Pons (tissue), 1 donor: ENCODE results near the gene RASGRP2.

Source experiments
- DNase-seq: peaks from one replicate; pipeline ENCODE4 v3.0.0-alpha.2; 2016; ENCODE audit warnings: low spot score

Gene RASGRP2

DNA sequence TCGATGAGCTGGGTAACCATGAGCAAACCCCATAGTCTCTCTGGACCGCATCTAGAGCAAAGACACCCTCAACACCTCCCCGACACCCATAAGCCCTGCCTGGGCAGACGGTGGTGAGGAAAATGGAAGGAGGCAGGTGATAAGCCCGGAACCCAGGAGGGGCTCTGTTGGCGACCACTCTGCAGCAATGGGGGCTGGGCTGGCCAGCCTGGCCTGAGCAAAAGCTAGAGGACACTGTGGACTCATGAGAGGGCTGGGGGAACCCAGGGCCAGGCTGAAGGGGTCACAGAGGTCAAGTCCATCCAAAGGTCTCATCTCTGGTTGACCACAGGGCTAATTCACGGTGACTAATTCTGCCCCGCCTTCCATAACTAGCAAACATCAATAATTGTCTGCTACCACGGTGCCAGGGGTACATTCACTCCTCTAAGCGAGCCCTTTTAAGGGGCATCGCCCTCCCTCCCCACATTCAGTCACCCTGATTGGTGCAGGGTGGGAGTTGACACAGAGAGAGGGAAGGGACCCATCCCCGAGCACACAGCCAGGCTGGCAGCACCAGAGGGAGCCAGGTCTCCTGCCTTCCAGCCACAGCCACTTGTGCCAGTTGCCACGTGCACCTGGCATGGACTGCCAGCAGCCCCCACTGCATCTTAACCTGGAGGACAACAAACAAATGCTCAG, 11.9 kb upstream of the RASGRP2 start:
- DNase-seq = no peak

DNA sequence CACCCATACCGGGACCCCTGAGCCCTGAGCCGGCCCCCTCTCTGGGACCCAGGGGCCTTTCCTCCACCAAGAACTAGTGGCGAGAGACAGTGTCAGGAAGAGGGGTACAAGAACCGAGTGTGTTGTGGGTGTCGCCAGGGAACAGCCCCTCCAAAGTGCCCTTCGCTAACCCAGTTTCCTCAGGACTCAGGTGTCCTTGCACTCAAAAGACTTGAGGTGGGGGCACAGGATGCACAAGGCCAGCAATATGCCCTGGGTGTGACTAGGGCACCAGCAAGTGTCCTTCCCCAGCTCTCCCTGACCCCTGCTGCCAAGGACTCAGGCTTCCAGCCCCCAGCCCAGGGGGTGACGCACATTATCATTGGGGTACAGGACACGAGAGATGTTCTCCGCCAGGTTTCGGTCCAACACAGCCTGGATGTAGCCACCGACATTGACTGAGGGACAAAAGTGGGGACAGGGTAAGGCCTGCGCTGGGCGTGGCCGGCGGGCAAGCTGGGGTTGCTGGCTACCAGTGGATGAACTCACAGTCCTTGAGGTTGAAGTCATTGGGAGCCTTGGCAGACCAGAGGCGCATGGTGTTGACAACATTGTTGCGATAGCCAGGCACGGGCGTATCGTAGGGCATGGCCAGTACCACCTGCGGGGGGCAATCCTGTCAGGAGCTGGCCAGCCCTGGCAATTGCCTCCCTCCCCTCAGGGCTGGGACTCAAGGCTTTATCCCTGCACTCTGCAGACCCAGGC, 11.1 kb upstream of the RASGRP2 start:
- no peak for DNase-seq

DNA sequence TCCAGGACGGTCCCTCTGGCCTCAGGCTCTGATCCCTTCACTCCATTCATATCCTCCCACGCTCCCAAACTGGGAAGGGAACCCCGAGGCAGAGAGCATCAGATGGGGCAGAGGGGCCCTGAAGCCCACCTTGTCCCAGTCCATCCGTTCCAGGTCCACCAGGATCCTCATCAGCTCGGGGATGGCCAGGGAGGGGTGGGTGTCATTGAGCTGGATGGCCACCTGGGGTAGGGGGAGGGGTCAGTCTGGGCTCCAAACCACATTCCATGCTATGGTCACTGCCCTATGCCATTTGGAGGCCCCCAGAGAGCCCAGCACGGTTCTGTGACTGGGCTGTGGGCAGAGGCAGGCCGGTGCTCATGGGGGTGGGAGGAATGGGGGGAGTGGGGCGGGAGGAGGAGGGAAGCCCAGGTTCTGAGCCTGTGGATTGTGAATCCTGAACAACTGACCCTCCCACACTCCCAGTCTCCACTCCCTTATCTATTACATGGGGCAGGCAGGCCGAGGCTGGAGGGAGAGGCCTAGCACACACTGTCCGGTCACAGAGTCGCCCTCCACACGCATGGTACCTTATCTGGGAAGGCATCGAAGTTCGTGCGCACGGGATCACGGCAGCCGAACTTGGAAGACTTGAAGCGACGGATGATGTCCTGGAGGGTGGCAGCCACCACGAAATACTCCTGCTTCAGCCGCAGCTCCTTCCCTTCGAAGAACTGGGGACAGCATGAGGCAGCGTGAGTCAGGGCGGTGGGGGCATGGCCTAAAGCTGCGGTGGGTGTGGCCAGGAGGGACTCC, 10.4 kb upstream of the RASGRP2 start:
- no peak for DNase-seq

DNA sequence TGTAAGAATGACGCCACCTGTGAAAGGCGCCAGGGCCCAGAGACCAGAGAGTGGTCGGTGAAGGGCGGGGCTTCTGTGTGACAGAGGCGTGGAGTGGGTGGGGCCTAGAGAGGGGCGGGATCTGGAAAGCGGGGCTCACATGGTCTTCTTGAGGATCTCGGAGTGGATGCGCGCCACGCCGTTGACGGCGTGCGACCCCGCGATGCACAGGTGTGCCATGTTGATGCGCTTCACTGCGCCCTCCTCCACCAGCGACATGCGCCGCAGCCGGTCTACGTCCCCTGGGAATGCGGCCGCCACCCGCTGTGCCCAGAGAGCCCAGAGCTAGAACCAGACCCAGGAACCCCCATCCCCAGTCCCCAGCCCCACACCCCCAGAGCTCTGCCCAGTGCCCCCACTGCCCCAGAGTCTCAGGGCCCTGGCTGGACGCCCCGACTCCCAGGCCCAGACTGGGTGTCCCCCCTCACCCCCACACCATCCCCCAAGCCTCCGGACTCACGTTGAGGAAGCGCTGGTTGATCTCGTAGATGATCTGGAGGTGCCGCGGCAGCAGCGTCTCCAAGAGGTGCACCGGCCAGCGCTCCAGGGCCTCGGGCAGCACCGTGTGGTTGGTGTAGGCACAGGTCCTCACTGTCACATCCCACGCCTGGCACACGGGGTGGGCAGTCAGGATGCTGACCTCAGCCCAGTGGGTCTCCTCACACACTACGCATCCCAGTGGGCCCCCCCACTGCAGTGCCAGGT, 9.6 kb upstream of the RASGRP2 start:
- no peak for DNase-seq

DNA sequence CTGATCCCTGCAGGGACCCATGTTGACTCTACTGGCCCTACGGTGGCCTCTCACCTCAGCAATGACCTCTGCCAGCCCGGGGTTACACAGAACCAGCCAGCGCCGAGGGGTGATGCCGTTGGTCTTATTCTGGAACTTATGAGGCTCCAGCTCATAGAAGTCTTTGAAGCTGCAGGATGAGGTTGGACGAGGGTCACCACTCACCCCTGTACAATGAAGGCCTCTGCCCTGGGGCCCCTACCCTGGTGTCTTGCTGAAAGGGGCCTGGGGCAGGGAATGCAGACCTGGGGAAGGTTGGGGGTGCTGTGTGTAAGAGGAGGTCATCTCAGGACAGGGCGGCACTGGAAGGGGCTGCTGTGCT, 9.1 kb upstream of the RASGRP2 start:
- DNase-seq = no peak

DNA sequence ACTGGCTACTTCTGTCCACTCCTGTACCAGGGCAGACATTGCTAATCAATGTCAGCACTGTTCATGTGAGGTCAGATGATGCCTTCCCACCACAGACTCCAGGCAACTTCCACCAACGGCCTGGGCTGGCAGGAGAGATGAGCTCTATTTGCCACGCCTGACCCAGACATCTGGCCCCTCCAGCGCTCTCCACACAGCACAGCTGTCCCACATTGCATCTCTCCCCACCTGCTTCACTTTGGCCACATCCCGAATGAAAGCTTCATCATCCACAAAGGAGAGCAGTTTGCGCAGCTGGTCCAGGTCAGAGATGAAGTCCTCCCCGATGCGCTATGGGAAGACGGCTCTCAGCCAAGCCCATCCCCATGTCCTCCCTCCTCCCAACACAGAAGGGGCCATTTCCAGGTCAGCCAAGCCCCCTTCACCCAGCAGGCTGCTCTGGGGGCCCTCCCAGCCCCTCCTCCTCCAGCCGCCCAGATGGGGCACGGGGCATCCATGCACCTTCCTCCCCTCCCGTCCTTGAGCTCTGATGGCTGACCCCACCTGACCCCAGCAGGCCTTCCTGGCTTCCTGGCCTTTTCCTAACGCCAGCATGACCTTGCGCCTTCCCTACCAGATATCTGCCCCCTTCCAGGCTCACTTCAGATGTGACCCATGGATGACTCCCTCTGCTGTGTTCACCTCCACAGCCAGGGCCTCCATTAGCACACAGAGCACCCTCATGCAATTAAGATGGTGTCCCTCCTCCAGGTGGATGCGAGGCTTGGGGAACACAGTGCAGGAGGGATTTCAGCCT, 8.4 kb upstream of the RASGRP2 start:
- no peak for DNase-seq

DNA sequence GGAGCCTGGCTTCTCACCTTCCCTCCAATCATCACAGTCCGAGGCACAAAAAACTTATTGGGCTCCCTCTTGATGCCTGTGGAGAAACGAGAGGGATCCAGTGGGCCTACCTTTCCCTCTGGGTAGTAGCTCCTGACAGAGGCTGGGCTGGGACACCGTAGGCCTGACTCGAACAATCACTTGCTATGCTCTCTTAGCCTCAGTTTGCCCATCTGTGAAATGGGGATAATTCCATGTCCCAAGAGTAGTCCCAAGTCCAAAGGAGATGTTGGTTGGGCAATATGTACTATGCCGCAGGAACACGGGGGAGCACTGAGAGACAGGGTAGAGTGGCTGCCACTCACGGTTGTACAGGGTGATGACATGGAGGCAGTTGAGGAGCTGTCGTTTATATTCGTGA, 7.6 kb upstream of the RASGRP2 start:
- DNase-seq = no peak

DNA sequence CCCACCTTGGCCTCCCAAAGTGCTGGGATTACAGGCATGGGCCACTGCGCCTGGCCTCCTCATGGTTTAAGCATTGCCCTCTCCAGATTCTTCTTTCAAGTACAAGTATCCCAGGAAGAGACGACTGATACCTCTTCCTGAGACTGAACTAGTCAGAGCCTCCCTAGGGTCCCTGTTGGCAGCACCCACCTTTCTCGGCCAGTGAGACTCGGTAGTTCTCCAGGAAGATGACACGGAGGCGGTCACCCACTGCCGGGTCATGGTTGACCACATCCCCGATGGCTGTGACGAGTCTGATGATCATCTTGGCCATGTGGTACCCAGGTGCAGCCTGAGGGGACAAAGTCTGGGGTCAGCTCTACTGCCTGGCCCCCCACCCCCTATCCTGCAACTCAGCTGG, 7.2 kb upstream of the RASGRP2 start:
- no peak for DNase-seq

DNA sequence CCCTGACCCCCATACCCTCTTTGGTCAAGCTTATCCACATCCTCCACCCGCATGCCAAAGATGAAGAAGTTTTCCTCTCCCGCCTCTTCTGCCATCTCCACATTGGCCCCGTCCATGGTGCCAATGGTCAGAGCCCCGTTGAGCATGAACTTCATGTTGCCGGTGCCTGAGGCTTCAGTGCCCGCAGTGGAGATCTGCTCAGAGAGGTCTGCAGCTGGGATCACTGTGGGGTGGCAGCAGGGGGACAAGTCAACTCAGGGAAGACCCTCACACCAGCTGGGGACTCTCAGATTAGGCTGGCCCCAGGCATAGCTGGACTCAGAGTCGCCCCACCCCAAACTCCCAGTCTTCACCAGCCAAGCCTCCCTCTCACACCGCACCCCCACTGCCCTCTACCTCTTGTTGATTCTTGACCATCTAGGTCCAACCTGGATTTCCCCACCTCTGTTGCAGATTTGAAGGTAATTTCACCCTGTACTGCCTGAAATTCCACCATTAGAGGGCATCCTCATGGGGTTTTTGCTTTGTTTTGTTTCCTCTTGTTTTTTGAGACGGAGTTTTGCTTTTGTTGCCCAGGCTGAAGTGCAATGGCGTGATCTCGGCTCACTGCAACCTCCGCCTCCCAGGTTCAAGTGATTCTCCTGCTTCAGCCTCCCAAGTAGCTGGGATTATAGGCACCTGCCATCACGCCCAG, 6.6 kb upstream of the RASGRP2 start:
- no peak for DNase-seq

DNA sequence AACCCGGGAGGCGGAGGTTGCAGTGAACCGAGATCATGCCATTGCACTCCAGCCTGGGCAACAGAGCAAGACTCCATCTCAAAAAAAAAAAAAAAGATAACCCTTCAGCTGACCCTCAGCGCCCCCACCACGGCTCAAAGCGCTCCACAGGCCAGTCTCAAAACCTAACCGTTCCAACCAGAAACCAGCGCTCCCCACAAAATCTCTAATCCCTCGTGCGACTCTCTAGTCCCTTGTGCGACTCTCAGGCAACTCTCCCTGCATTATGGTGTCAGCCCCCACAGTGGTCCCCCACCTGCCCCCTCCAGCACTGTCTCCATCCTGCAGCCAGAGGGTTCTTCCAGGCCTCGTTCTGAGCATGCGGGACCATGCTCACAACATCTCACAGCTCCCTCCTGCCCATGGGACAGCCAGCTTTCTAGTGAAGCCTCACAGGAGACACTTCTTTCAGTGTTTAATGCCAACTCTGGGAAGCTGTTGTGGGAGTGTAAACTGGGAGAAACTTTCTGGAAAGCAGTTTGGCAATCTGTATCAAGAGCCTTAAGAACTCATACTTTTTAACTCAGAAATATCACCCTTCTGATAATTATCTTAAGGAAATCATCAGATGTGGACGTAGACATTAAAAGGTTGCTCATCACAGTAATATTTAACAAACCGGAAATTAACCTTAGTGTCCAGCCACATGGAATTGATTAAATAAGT, 4.2 kb upstream of the RASGRP2 start:
- no peak for DNase-seq

DNA sequence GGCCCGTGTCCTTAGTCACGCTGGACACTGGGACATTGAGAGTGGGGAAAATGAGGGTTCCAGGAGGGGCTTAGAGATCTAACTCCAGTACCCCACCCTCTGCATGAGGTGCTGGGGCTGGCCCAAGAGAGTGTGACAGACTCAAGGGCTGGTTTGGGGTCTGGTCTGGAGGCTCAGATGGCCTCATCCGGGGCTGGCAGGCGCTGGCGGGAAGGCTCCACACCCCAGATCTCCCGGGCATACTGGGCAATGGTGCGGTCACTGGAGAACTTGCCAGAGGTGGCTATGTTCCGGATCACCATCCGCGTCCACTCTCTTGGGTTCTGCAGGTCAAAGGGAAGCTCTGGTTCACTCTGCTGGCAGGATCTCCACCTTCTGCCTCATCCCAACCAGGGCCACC, 2.5 kb upstream of the RASGRP2 start:
- DNase-seq = no peak

DNA sequence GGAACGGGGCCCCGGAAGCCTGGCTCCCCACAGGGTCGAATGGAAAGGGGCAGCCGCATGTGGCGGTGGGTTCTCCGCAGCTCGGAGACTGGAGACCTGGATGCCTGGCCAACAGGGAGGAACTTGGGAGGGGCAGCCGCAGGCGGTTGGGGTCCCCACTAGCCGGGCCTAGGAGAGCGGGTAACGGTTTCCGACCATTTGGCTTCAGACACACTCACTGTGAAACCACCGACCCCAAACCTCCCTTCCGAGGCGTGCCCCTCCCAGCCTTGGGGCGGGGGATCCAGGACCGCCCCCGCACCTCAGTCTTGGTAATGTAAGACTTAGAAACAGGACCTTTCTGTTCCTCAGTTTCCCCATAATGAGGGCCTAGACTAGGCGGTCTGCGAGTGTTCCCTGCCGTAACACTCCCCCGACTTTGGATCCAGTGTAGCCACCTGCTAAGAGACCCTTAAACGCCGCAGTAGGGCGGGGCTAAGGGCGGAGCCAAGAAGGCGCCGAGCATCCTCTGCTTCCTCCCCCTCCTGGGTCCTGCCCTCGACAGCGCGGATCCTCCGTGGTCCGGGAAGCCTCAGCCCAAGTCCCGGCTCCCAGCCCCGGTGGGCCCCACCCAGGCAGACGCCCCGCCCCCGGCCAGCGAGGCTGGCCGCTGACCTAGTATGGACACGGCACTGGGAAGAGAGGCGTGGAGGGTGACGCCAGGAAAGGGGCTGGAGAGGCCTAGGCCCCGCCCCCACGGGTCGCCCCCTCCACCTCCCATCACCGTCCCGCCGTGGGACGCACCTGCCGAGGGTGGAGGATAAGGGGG, 1.8 kb upstream of the RASGRP2 start:
- DNase-seq = peak; percentile 33

DNA sequence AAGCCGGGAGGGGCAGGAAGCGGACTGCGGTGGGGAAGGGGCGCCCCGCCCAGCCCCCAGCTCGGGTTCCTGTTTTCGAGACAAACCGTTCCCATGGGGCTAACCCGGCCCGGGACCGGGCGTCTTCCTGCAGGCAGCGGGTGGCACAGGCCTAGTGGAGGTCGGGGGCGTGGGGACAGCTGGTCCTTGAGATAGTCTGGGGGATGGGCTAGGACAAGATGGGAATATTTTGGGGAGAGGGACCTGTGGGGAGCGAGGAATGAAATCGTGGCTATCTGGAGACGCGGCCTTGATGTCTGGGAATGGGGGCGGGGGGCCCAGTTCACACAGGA, 1.2 kb upstream of the RASGRP2 start:
- DNase-seq = no peak

DNA sequence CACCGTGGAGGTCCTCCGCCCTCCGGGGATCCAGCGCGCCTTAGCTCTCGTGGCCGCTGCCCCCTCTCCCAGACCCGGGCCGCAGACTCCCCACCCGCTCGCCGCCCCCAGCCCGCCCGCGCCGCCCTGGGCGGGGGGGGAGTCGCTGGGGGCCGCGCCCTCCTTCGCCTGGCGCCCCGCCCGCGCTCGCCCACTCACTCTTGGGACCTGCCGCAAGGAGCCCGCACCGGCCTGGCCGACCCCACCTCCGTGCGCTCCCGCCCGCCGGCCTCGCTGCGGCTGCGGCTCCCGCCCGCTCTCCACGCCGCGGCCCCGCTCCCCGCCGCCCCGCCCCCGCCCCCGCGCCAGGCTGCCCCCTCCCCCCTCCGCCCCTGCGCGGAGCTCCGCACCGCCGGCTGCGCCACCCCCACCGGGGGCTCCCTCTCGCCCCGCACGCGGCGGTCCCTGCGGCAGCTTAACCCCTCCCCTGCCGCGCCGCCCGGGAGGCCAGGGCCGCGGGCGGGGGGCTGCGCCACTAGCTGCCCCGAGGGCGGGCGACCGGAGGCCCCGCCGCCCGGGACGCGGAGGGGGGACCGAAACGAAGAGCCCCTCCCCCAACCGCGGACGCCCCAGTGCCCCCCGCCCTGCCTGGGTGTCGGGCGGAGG, 724 bp upstream of the RASGRP2 start:
- no peak for DNase-seq

DNA sequence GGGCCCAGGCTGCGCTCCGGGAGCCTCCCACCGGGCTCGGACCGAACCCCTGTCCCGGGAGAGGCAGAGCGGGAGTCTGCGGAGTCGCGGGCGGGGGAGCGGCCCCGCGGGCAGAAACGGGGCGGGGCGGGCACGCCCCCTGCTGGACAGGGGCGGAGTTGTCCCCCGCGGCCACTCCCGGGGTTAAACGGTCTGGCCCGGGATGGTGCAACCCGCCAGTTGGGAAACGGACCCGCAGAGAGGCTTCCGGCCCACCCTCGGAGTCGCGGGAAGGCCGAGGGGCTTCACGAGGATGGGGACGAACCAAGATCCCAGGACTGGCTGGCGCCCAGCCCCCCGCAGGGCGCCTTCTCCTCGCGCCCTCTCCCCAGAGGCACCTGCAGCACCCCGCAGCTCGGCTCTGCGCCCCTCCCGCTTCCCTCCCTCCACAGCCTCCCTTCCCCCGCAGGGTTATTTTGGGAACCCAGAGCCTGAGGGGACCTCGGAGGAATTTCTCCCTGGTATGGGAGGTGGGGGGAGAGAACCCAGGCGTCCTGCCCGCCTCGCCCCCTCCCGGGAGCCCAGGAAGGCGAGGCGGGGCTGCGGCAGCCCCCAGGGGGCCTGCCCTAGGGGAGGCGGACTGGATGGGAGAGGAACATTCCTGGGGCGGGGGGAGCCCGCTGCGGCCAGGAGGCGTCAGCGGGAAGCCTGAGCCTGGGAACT, 902 bp downstream of the RASGRP2 start:
- no peak for DNase-seq

DNA sequence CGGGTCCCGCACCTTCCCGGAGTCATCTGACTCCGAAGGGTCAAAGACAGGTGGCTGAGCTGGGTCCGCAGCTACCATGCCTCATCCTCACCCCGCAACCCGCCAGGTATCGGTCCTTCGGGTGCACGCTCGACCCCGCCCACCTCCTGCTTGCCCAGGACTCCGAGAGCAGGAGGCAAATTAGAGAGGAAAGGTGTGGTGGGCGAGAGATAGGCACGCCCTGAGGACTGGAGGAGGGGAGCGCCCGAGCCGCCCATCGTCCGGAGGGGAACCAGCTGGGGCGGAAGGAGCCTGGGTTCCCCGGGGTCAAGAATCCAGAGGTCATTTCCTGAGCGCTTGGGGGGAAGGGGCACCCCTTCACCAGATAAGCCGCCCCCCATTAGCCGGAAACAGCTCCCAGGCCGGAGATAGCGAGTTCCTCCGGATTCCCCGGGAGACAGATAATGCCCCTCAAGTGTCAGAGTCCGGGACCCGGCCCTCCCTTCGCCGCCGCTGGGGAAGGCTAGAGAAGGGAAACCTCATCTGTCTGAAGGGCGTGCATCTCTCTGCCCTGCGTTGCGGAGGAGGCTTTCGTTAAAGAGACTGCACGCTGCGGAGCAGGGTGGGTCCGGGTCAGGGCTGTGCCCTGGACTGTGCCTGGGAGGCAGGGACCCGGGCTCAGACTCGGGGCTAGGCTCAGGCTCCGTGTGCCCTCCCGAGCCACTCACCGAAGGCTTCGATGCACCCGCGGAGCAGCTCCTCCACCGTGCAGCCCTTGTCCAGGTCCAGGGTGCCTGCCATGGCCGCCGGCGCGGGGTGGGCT, 1.7 kb downstream of the RASGRP2 start:
- no peak for DNase-seq

DNA sequence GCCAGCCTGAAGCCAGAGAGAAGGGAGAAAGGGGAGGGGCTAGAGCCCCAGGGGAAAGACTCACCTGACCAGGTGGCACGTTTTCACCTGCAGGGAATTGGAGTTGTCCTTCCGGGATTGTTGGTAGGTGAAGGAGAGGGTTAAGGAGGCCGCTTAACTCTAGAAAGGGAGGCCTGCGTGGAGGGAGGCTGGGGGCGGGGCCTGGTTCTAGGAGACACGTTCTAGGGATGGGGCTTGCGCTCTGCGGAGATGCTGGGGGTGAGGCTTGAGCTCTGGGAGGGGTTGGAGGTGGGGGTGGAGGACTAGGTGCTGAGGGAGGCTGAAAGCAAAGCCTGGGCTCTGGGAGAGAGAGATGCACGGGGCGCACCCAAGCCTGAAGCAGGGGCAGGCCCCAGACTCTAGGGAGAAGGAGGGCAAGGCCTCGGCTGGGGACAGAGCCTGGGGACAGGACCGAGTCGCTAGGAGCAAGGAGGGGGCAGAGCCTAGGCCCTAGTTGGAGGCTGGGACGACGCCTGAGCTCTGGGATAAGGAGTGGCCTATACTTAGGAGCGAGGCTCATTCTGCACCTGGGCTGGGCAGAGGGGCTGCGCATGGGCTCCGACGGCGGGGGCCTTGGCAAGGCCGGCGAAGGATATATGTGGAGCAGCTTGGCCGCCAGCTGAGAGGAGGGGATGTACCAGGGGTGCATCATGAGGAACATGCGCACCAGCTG, 2.4 kb downstream of the RASGRP2 start:
- DNase-seq = no peak
